Pulmonary artery endothelial cell (primary cell): ENCODE results near the gene ECHS1. TPM values are rescaled to one million over a fixed set of nuclear protein-coding genes. Genes with fewer than 3 reads are reported as not detected.
"Not testable (repeated sequence)": the region's sequence is repeated elsewhere in the genome, so short reads cannot be mapped to it uniquely, and the experiment has no call there.

Source experiments
- DNase-seq: peaks from one replicate; pipeline ENCODE4 v3.0.0-alpha.2; 2011; ENCODE audit warnings: low read depth, low spot score
- total RNA-seq: library from RNA; depleted of rRNA; stranded (reverse); fragments of >200 nt; gene quantifications from 2 replicates; pipeline ENCODE4 v1.2.3, GENCODE V29; 2014

The ECHS1 gene
- total RNA-seq, result 60.3 and 63.4 TPM in 2 replicates

- DNase-seq, result peak; percentile 68
These were observed at the start of gene ECHS1 for GRCh38 chr10:133373174-133374090. TSS of gene ECHS1 (minus strand) at chr10:133373354. CDS start at chr10:133373333, 21 bp downstream.

- no peak for DNase-seq
These were observed 49.2 kb upstream of the ECHS1 start for GRCh38 chr10:133422223-133422806.

GRCh38 chr10:133421336-133422222, 48.4 kb upstream of the ECHS1 start:
- DNase-seq, result no peak

GRCh38 chr10:133420579-133420978, 47.4 kb upstream of the ECHS1 start:
- no peak for DNase-seq

GRCh38 chr10:133420028-133420427, 46.9 kb upstream of the ECHS1 start:
- no peak for DNase-seq

- DNase-seq, result no peak
These were observed 46.2 kb upstream of the ECHS1 start for GRCh38 chr10:133419211-133419950.

GRCh38 chr10:133418289-133418993, 45.3 kb upstream of the ECHS1 start:
- DNase-seq, result no peak

- DNase-seq, result no peak
These were observed 42.6 kb upstream of the ECHS1 start for GRCh38 chr10:133415752-133416151.

- DNase-seq, result not testable (repeated sequence)
These were observed 41.2 kb upstream of the ECHS1 start for GRCh38 chr10:133414401-133414800.

- DNase-seq, result no peak
These were observed 39.2 kb upstream of the ECHS1 start for GRCh38 chr10:133412381-133412711.

GRCh38 chr10:133411523-133412380, 38.6 kb upstream of the ECHS1 start:
- DNase-seq, result no peak

GRCh38 chr10:133405844-133406527, 32.8 kb upstream of the ECHS1 start:
- DNase-seq, result no peak

- no peak for DNase-seq
These were observed 32.1 kb upstream of the ECHS1 start for GRCh38 chr10:133405272-133405671.

- no peak for DNase-seq
These were observed 30.6 kb upstream of the ECHS1 start for GRCh38 chr10:133403784-133404183.

GRCh38 chr10:133403359-133403758, 30.2 kb upstream of the ECHS1 start:
- no peak for DNase-seq

GRCh38 chr10:133401981-133402725, 29.0 kb upstream of the ECHS1 start:
- DNase-seq, result no peak

- DNase-seq, result no peak
These were observed 28.3 kb upstream of the ECHS1 start for GRCh38 chr10:133401500-133401899.
